B cell (primary cell): ENCODE results near the gene CFAP100. TPM values are rescaled to one million over a fixed set of nuclear protein-coding genes. Genes with fewer than 3 reads are reported as not detected.

Experiments
- ATAC-seq: fragments of 200-7000 bp; cut with Tn5 transposase; one replicate; pipeline ENCODE4 v1.10.0; 2021; ENCODE audit warnings: low read depth, mild to moderate bottlenecking, moderate number of reproducible peaks, moderate library complexity
- CTCF ChIA-PET: fragments of 350-600 bp; sonication (Branson Sonifier 250); formaldehyde crosslinking; loops from one replicate; lab custom pipeline; 2021; ENCODE audit warnings: antibody characterized with exemption, inconsistent platforms; lab: Charles Lee
- POLR2A ChIA-PET: fragments of 350-600 bp; sonication (Branson Sonifier 250); formaldehyde crosslinking; loops from one replicate; lab custom pipeline; 2021; ENCODE audit warnings: antibody characterized with exemption; lab: Charles Lee
- DNase-seq: peaks from one replicate; pipeline ENCODE4 v3.0.0; 2013
- H2AFZ ChIP-seq: 2 replicates; pipeline ENCODE4 v1.6.1; 2012; ENCODE audit warnings: mild to moderate bottlenecking, low read depth, low read length; ENCODE audit not compliant: insufficient read depth, poor library complexity, severe bottlenecking
- H3K27ac ChIP-seq, 2 donors: 1 replicate in 1 of 2; 2 replicates in 1 of 2; pipeline ENCODE4 v1.5.1; 2012 to 2013; ENCODE audit warnings: low read length in 2 of 2, mild to moderate bottlenecking in 2 of 2, moderate library complexity in 1 of 2
- H3K27me3 ChIP-seq, 4 experiments: fragments of 200-600 bp in 1 of 4; sonication (generic) in 1 of 4; replicated peaks in 1 of 4; 1 replicate in 2 of 4; 2 replicates in 2 of 4; pipeline versions ENCODE4 v1.6.1 to v1.7.0; 2013 to 2016; ENCODE audit warnings: low read length in 3 of 4, mild to moderate bottlenecking in 2 of 4, mixed read lengths in 1 of 4, moderate library complexity in 1 of 4; ENCODE audit not compliant: insufficient read depth in 4 of 4, control insufficient read depth in 3 of 4; ENCODE audit errors: control extremely low read depth in 1 of 4
- H3K36me3 ChIP-seq, 2 experiments: replicated peaks in 1 of 2; 1 replicate in 1 of 2; 2 replicates in 1 of 2; pipeline versions ENCODE4 v1.6.1 to v1.7.1; 2013; ENCODE audit warnings: low read length in 1 of 2; ENCODE audit not compliant: insufficient read depth in 2 of 2, control insufficient read depth in 1 of 2; ENCODE audit errors: control extremely low read depth in 1 of 2, extremely low read depth in 1 of 2
- H3K4me1 ChIP-seq, 2 donors: fragments of 200-600 bp in 1 of 2; sonication (generic) in 1 of 2; 1 replicate in 1 of 2; 2 replicates in 1 of 2; pipeline versions ENCODE4 v1.5.1 to v1.6.1; 2013 to 2017; ENCODE audit warnings: low read length in 2 of 2; ENCODE audit not compliant: control insufficient read depth in 2 of 2, insufficient read depth in 2 of 2
- H3K4me2 ChIP-seq: replicated peaks from 2 replicates; pipeline ENCODE3; 2012; ENCODE audit warnings: mild to moderate bottlenecking, low read depth, low read length; ENCODE audit not compliant: poor library complexity, severe bottlenecking
- H3K4me3 ChIP-seq, 5 experiments: fragments of 200-600 bp in 1 of 5; sonication (generic) in 1 of 5; 1 replicate in 3 of 5; 2 replicates in 2 of 5; pipeline versions ENCODE4 v1.5.1 to v1.7.0; 2011 to 2016; ENCODE audit warnings: low read length in 4 of 5, mild to moderate bottlenecking in 4 of 5, low read depth in 2 of 5, control low read depth in 1 of 5, moderate library complexity in 1 of 5; ENCODE audit not compliant: insufficient read depth in 1 of 5; ENCODE audit errors: control extremely low read depth in 1 of 5, extremely low read depth in 1 of 5
- H3K79me2 ChIP-seq: fragments of 200-600 bp; sonication (generic); one replicate; pipeline ENCODE4 v1.6.0; 2016; ENCODE audit warnings: low read length; ENCODE audit not compliant: control insufficient read depth, insufficient read depth
- H3K9ac ChIP-seq: fragments of 200-600 bp; sonication (generic); 2 replicates; pipeline ENCODE4 v1.6.1; 2017; ENCODE audit warnings: mild to moderate bottlenecking, low read length, moderate library complexity
- H3K9me3 ChIP-seq, 3 donors: one replicate each; pipeline versions ENCODE4 v1.6.1 to v1.7.1; 2013; ENCODE audit warnings: low read length in 2 of 3; ENCODE audit not compliant: control insufficient read depth in 2 of 3, insufficient read depth in 1 of 3; ENCODE audit errors: control extremely low read depth in 1 of 3
- H4K20me1 ChIP-seq: 2 replicates; pipeline ENCODE4 v1.6.0; 2012; ENCODE audit warnings: mild to moderate bottlenecking, low read length; ENCODE audit not compliant: insufficient read depth, control insufficient read depth, poor library complexity, severe bottlenecking
- H3K27ac Mint-ChIP-seq: one replicate; pipeline ENCODE4 v1.8.0; 2021; ENCODE audit warnings: mixed read lengths
- H3K27me3 Mint-ChIP-seq: one replicate; pipeline ENCODE4 v1.8.0; 2021; ENCODE audit warnings: mixed read lengths
- H3K4me1 Mint-ChIP-seq: one replicate; pipeline ENCODE4 v1.8.0; 2021; ENCODE audit warnings: mixed read lengths
- H3K4me3 Mint-ChIP-seq: one replicate; pipeline ENCODE4 v1.8.0; 2021; ENCODE audit warnings: mixed read lengths
- H3K9me3 Mint-ChIP-seq: one replicate; pipeline ENCODE4 v1.8.0; 2022; ENCODE audit warnings: mixed read lengths; ENCODE audit not compliant: insufficient read depth
- EZH2 ChIP-seq: IDR thresholded peaks from 2 replicates; pipeline ENCODE4 v1.6.1; 2012; ENCODE audit warnings: borderline replicate concordance, low read depth, mild to moderate bottlenecking, moderate library complexity, low read length; ENCODE audit not compliant: insufficient read depth, poor library complexity, severe bottlenecking
- WGBS: methylation state at CpG from one replicate; pipeline ENCODE4 v1.1.5; 2013; ENCODE audit warnings: missing lambda C conversion rate; ENCODE audit not compliant: insufficient coverage; 5-methylcytosine and 5-hydroxymethylcytosine counted together
- intact Hi-C: fragments of 100-400 bp; cut with micrococcal nuclease; formaldehyde crosslinking; loops from one replicate; pipeline ENCODE4 v1.10.0; 2022
- polyA plus RNA-seq: library from polyadenylated mRNA; depleted of rRNA; stranded (reverse); fragments of >200 nt; gene quantifications from 2 replicates; pipeline ENCODE4 v1.2.3, GENCODE V29; 2012
- total RNA-seq, 2 donors: library from RNA; stranded (reverse); fragments of 120-200 nt in 1 of 2; gene quantifications; 1 replicate in 1 of 2; 2 replicates in 1 of 2; pipeline versions ENCODE4 v1.2.3 to v1.2.4, GENCODE V29; 2013 to 2022
- TF ChIP-seq, protein P1 (sequence below): fragments of 200-600 bp; IDR thresholded peaks from one replicate; pipeline ENCODE4 v1.8.0; 2022; ENCODE audit warnings: antibody characterized with exemption, mild to moderate bottlenecking

Gene CFAP100
- total and polyA plus RNA-seq, 2 donors (not counting 1 experiment from before 2014, with no cell fraction given), result not detected

DNA sequence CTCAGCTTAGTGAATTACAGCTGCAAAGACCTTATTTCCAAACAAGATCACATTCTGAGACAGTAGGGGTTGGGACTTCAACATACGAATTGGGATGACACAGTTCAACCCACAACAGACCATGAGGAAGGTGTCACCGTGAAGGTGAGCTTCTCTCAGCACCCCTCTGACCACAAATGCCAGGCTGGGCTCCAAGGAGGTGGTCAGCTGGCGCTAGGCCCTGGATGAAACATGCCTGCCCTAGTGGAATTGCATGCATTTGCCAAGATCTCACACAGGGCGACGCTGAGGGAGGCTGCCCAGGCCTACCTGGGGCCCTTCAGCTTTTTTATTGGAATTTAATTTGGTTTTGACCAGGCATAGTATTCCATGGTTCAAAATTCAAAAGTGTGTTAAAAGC lies 1.8 kb downstream of the CFAP100 start:
- Histone ChIP-seq H3K79me2 (no peaks in the 10 kb centered on the region), H3K27me3 (peaks cover 0 to 19% (median 5%) of the 10 kb centered on the region in 4 experiments), H3K27ac (no peak overlapping the region), H3K4me1 (no peaks in the 10 kb centered on the region), H3K4me2 (no peak overlapping the region), H3K9ac (no peak overlapping the region), H3K36me3 (no peaks in the 10 kb centered on the region), H3K9me3 (peaks cover 0 to 33% (median 9%) of the 10 kb centered on the region in 3 donors), H4K20me1 (no peaks in the 10 kb centered on the region), H3K4me3 (no peak overlapping the region), H2AFZ (no peak overlapping the region)
- ChIA-PET CTCF (no interaction called here), POLR2A (no interaction called here)
- ATAC-seq (no peak), DNase-seq (no peak)
- Mint-ChIP-seq H3K27me3 (peaks cover 37% of the 10 kb centered on the region), H3K4me1 (peaks cover 5% of the 10 kb centered on the region), H3K4me3 (no peak overlapping the region), H3K27ac (no peak overlapping the region), H3K9me3 (peaks cover 8% of the 10 kb centered on the region)
- TF ChIP-seq, protein P1, sequence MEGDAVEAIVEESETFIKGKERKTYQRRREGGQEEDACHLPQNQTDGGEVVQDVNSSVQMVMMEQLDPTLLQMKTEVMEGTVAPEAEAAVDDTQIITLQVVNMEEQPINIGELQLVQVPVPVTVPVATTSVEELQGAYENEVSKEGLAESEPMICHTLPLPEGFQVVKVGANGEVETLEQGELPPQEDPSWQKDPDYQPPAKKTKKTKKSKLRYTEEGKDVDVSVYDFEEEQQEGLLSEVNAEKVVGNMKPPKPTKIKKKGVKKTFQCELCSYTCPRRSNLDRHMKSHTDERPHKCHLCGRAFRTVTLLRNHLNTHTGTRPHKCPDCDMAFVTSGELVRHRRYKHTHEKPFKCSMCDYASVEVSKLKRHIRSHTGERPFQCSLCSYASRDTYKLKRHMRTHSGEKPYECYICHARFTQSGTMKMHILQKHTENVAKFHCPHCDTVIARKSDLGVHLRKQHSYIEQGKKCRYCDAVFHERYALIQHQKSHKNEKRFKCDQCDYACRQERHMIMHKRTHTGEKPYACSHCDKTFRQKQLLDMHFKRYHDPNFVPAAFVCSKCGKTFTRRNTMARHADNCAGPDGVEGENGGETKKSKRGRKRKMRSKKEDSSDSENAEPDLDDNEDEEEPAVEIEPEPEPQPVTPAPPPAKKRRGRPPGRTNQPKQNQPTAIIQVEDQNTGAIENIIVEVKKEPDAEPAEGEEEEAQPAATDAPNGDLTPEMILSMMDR, result no peak
- TF ChIP-seq EZH2, result no peak
- intact Hi-C loops, result no loop called here
- 80% methylated on average over 1 of the region's 5 CpGs for WGBS

DNA sequence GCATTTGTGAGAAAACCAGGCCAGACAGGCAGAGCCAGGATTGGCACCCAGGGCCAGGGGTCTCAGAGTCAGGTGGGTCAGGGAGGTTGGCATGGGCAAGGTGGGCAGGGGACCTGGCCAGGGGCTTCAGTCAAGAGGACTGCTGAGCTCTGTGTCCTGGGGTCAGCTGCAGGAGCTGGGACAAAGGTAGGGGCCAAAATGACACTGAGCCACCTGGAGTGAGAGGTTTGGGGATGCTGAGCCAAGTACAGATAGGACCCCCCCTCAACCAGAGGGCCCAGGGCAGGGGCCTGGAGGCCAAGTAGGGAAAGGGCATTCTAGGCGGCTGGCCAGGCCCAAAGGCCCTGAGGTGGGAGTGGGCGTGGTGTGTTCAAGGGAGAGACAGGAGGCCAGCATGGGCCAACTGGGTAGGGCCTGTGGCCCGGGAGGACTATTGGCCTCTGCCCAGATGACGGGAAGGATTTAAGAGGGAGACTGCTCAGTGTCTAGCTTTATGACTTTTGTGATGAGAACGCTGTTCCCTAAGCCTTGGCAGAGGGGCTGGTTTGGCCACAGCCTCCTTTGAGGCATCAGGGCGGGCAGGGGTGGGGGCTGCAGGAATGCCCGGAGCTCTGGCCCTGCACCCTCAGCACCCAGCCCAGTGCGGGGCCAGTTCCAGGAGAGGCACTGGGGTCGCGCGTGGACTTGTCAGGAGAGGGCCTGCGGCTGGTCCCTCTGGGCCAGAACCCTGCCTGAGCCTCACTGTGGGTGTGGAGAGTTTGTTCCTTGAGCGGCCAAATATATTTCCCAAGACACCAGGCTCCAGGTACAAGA lies 3.1 kb downstream of the CFAP100 start:
- H2AFZ ChIP-seq, result no peak overlapping the region
- POLR2A ChIA-PET, result no interaction called here
- H3K27me3 Mint-ChIP-seq, result peaks cover 34% of the 10 kb centered on the region
- H3K9me3 Mint-ChIP-seq, result peaks cover 8% of the 10 kb centered on the region
- H3K9me3 ChIP-seq, result peaks cover 0 to 33% (median 9%) of the 10 kb centered on the region in 3 donors
- 98% methylated on average over 12 of the region's 13 CpGs for WGBS
- no peak overlapping the region for H3K27ac ChIP-seq
- H4K20me1 ChIP-seq, result no peaks in the 10 kb centered on the region
- no peaks in the 10 kb centered on the region for H3K79me2 ChIP-seq
- H3K4me2 ChIP-seq, result no peak overlapping the region
- no peak for ATAC-seq
- no peaks in the 10 kb centered on the region for H3K36me3 ChIP-seq
- H3K4me1 ChIP-seq, result no peaks in the 10 kb centered on the region
- intact Hi-C loops, result no loop called here
- no peak overlapping the region for H3K27ac Mint-ChIP-seq
- CTCF ChIA-PET, result no interaction called here
- TF ChIP-seq, protein P1, result no peak
- TF ChIP-seq EZH2, result no peak
- peaks cover 5% of the 10 kb centered on the region for H3K4me1 Mint-ChIP-seq
- H3K4me3 Mint-ChIP-seq, result no peak overlapping the region
- peaks cover 0 to 10% (median 1%) of the 10 kb centered on the region in 4 experiments for H3K27me3 ChIP-seq
- H3K4me3 ChIP-seq, result no peak overlapping the region
- no peak for DNase-seq
- no peak overlapping the region for H3K9ac ChIP-seq
